PC-9 (cell line): ENCODE results near the gene RTP2. TPM values are rescaled to one million over a fixed set of nuclear protein-coding genes. Genes with fewer than 3 reads are reported as not detected.

Experiments used
- BruUV-seq: library from RNA; stranded (reverse); fragments of 400-500 nt; replicated peaks from 2 replicates; lab custom pipeline; 2021; lab: Mats Ljungman, UMichigan
- CTCF ChIA-PET: fragments of 300-600 bp; sonication (Branson Sonifier 250); formaldehyde crosslinking; loops from one replicate; lab custom pipeline; 2022; ENCODE audit warnings: antibody characterized with exemption; lab: Charles Lee
- POLR2A ChIA-PET: fragments of 300-600 bp; sonication (Branson Sonifier 250); formaldehyde crosslinking; loops from one replicate; lab custom pipeline; 2022; ENCODE audit warnings: antibody characterized with exemption; ENCODE audit not compliant: unreplicated experiment; lab: Charles Lee
- DNase-seq, 2 experiments: peaks; one replicate each; pipeline versions ENCODE4 v3.0.0 to v3.0.0-alpha.2; 2015 to 2022; ENCODE audit warnings: mixed read lengths in 1 of 2
- H2AFZ ChIP-seq: fragments of 200-600 bp; sonication (generic); 2 replicates; pipeline ENCODE4 v1.8.1; 2017; ENCODE audit warnings: antibody characterized with exemption
- H3F3A ChIP-seq: fragments of 200-600 bp; sonication (generic); 2 replicates; pipeline ENCODE4 v1.8.1; 2017; ENCODE audit warnings: antibody characterized with exemption, mild to moderate bottlenecking, low read depth; ENCODE audit not compliant: insufficient read depth
- H3K27ac ChIP-seq: fragments of 200-600 bp; sonication (generic); 2 replicates; pipeline ENCODE4 v1.6.1; 2016; ENCODE audit warnings: mixed run types
- H3K27me3 ChIP-seq: fragments of 200-600 bp; sonication (generic); 2 replicates; pipeline ENCODE4 v1.6.1; 2016; ENCODE audit warnings: low read depth, mixed run types; ENCODE audit not compliant: insufficient read depth
- H3K36me3 ChIP-seq: fragments of 200-600 bp; sonication (generic); 2 replicates; pipeline ENCODE4 v1.6.1; 2016; ENCODE audit warnings: low read depth, mixed run types
- H3K4me1 ChIP-seq: fragments of 200-600 bp; sonication (generic); replicated peaks from 2 replicates; pipeline ENCODE4 v1.6.1; 2016; ENCODE audit warnings: mixed run types; ENCODE audit not compliant: insufficient read depth
- H3K4me2 ChIP-seq: fragments of 200-600 bp; sonication (generic); 2 replicates; pipeline ENCODE4 v1.6.1; 2017; ENCODE audit warnings: mixed run types
- H3K4me3 ChIP-seq: fragments of 200-600 bp; sonication (generic); 2 replicates; pipeline ENCODE4 v1.6.1; 2016; ENCODE audit warnings: mixed run types
- H3K79me2 ChIP-seq: fragments of 200-600 bp; sonication (generic); 2 replicates; pipeline ENCODE4 v1.6.1; 2017; ENCODE audit warnings: low read depth, mixed run types
- H3K9me2 ChIP-seq: fragments of 200-600 bp; sonication (generic); 2 replicates; pipeline ENCODE4 v1.8.1; 2017; ENCODE audit warnings: mild to moderate bottlenecking; ENCODE audit not compliant: insufficient read depth
- H3K9me3 ChIP-seq: fragments of 200-600 bp; sonication (generic); 2 replicates; pipeline ENCODE4 v1.8.1; 2016; ENCODE audit warnings: low read depth; ENCODE audit not compliant: insufficient read depth
- H4K20me1 ChIP-seq: fragments of 200-600 bp; sonication (generic); 2 replicates; pipeline ENCODE4 v1.8.1; 2017; ENCODE audit not compliant: insufficient read depth
- EZH2 ChIP-seq: fragments of 200-600 bp; sonication (generic); IDR thresholded peaks from 2 replicates; pipeline ENCODE4 v1.8.0; 2017; ENCODE audit warnings: antibody characterized with exemption, low read depth
- intact Hi-C: fragments of 100-400 bp; cut with micrococcal nuclease; formaldehyde crosslinking; loops from one replicate; pipeline ENCODE4 v1.10.0; 2022; ENCODE audit not compliant: unreplicated experiment
- total RNA-seq: library from RNA; stranded (reverse); gene quantifications from 2 replicates; pipeline ENCODE4 v1.2.3, GENCODE V29; 2021
- TF ChIP-seq, protein P1 (sequence below): fragments of 200-600 bp; sonication (generic); conservative IDR thresholded peaks from 2 replicates; pipeline ENCODE4 v1.6.1; 2017; ENCODE audit warnings: mixed run types, antibody characterized with exemption, mild to moderate bottlenecking, moderate library complexity

Gene RTP2
- total RNA-seq, 1 experiment from 2014 or later: not detected

DNA sequence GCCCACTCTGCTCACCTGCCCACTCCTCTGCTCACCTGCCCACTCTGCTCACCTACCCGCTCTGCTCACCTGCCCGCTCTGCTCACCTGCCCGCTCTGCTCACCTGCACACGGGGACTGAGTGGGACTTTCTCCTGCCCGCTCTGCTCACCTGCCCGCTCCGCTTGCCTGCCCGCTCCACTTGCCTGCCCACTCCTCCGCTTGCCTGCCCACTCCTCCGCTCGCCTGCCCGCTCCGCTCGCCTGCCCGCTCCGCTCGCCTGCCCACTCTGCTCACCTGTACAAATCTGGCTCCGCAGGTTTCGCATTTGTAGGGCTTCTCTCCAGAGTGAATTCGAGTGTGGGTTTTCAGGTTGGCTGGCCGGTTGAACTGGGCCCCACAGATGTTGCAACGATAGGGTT lies 22.9 kb upstream of the RTP2 start:
- Histone ChIP-seq H3K9me3 (no peaks in the 10 kb centered on the region), H3K27ac (no peak overlapping the region), H3K79me2 (no peaks in the 10 kb centered on the region), H3K4me2 (no peak overlapping the region), H3F3A (peaks cover 33% of the 10 kb centered on the region), H4K20me1 (peaks cover 23% of the 10 kb centered on the region), H3K9me2 (no peaks in the 10 kb centered on the region), H3K4me1 (no peaks in the 10 kb centered on the region), H3K4me3 (no peak overlapping the region), H3K27me3 (no peaks in the 10 kb centered on the region), H3K36me3 (peaks cover 72% of the 10 kb centered on the region), H2AFZ (no peak overlapping the region)
- ChIA-PET CTCF (no interaction called here), POLR2A (no interaction called here)
- no peak for DNase-seq
- TF ChIP-seq, protein P1, sequence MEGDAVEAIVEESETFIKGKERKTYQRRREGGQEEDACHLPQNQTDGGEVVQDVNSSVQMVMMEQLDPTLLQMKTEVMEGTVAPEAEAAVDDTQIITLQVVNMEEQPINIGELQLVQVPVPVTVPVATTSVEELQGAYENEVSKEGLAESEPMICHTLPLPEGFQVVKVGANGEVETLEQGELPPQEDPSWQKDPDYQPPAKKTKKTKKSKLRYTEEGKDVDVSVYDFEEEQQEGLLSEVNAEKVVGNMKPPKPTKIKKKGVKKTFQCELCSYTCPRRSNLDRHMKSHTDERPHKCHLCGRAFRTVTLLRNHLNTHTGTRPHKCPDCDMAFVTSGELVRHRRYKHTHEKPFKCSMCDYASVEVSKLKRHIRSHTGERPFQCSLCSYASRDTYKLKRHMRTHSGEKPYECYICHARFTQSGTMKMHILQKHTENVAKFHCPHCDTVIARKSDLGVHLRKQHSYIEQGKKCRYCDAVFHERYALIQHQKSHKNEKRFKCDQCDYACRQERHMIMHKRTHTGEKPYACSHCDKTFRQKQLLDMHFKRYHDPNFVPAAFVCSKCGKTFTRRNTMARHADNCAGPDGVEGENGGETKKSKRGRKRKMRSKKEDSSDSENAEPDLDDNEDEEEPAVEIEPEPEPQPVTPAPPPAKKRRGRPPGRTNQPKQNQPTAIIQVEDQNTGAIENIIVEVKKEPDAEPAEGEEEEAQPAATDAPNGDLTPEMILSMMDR: no peak
- no peak for TF ChIP-seq EZH2
- BruUV-seq: no TSS peak
- intact Hi-C loops: no loop called here

- H3K4me3 ChIP-seq: no peak overlapping the region
- DNase-seq: no peak
- ChIA-PET POLR2A (interaction anchor here (0.6 kb wide), 1 partner anchor 1074 kb away, joined by 6 read pairs; no protein-coding TSS in a partner anchor), CTCF (no interaction called here)
- H3K27me3 ChIP-seq: no peaks in the 10 kb centered on the region
- TF ChIP-seq EZH2: no peak
- TF ChIP-seq, protein P1: no peak
- H3F3A ChIP-seq: peaks cover 37% of the 10 kb centered on the region
- peaks cover 16% of the 10 kb centered on the region for H4K20me1 ChIP-seq
- H3K9me2 ChIP-seq: no peaks in the 10 kb centered on the region
- no peaks in the 10 kb centered on the region for H3K9me3 ChIP-seq
- no peak overlapping the region for H3K4me2 ChIP-seq
- H3K27ac ChIP-seq: no peak overlapping the region
- H2AFZ ChIP-seq: no peak overlapping the region
- no peaks in the 10 kb centered on the region for H3K4me1 ChIP-seq
- H3K79me2 ChIP-seq: no peaks in the 10 kb centered on the region
- H3K36me3 ChIP-seq: peaks cover 42% of the 10 kb centered on the region
- intact Hi-C loops: no loop called here
- no TSS peak for BruUV-seq
These were observed 19.9 kb upstream of the RTP2 start for GRCh38 chr3:187722206-187722612.

DNA sequence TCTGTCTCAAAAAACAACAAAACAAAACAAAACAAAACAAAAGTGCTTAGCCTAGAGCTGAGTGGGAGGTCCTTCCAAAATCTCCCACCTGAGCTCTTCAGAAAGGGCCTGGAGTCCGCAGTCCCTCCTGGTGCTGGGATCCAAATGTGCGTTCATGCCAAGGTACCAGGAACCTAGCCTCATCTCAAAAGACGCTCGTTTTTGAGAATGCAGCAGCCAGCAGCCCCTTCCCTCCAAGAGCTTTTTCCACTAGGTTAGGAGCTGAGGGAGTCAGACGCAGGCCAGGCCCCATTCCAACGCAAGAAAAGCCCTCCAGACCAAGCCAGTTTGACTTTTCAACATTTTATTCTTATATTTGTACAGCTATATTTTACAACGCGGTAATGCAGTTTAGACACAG lies 18.7 kb upstream of the RTP2 start:
- POLR2A ChIA-PET: interaction anchor here (0.6 kb wide), 1 partner anchor 19 kb away, joined by 3 read pairs; no protein-coding TSS in a partner anchor

More for the DNA sequence above, 18.7 kb upstream of the RTP2 start:
- Histone ChIP-seq H3K79me2 (no peaks in the 10 kb centered on the region), H3K9me2 (no peaks in the 10 kb centered on the region), H2AFZ (no peak overlapping the region), H3K9me3 (no peaks in the 10 kb centered on the region), H3K36me3 (peaks cover 31% of the 10 kb centered on the region), H3K4me2 (no peak overlapping the region), H3K27ac (no peak overlapping the region), H3F3A (peaks cover 36% of the 10 kb centered on the region), H3K4me1 (no peaks in the 10 kb centered on the region), H3K4me3 (no peak overlapping the region), H3K27me3 (no peaks in the 10 kb centered on the region), H4K20me1 (peaks cover 14% of the 10 kb centered on the region)
- intact Hi-C loops: no loop called here
- TF ChIP-seq, protein P1: no peak
- no peak for TF ChIP-seq EZH2
- no peak for DNase-seq
- CTCF ChIA-PET: interaction anchor here (1.0 kb wide), 1 partner anchor 401 kb away, joined by 3 read pairs; no protein-coding TSS in a partner anchor
- BruUV-seq: no TSS peak
